Measurements from ENCODE around the gene VPS13A. TPM values are rescaled to one million over a fixed set of nuclear protein-coding genes. Genes with fewer than 3 reads are reported as not detected.

VPS13A gene
- total and polyA plus RNA-seq, 2 experiments from 2014 or later, result 13.2 to 65.6 TPM

GRCh38 chr9:77156646-77157371, 20.5 kb upstream of the VPS13A start:
- peaks cover 4% of the 10 kb centered on the region for H3K27me3 ChIP-seq
- H3K4me1 ChIP-seq (ENCODE audit: insufficient read depth), result no peaks in the 10 kb centered on the region
- no peaks in the 10 kb centered on the region for H4K20me1 ChIP-seq (ENCODE audit: insufficient read depth, poor library complexity, severe bottlenecking)
- no peak overlapping the region for H2AFZ ChIP-seq
- DNase-seq (ENCODE audit: low spot score), result no peak
- H3K36me3 ChIP-seq (replicated peaks; ENCODE audit: insufficient read depth, low read depth), result no peaks in the 10 kb centered on the region
- H3K9me2 ChIP-seq (replicated peaks; ENCODE audit: insufficient read depth), result no peaks in the 10 kb centered on the region
- TF ChIP-seq EZH2phosphoT487 (IDR thresholded peaks at IDR 0.05; ENCODE audit: low read depth, severe bottlenecking, unreplicated experiment), result no peak
- no peak for TF ChIP-seq EZH2 (IDR thresholded peaks at IDR 0.05; ENCODE audit: borderline replicate concordance)
- TF ChIP-seq CTCF (IDR thresholded peaks at IDR 0.05; ENCODE audit: poor library complexity), result no peak
- no peaks in the 10 kb centered on the region for H3K9me3 ChIP-seq (ENCODE audit: low read depth)
- H3K4me3 ChIP-seq, result no peak overlapping the region
- no peak overlapping the region for H3K27ac ChIP-seq
- H3K79me2 ChIP-seq, result no peaks in the 10 kb centered on the region
- WGBS (ENCODE audit: low lambda C conversion rate, missing lambda C conversion rate), result 66% methylated on average over 2 of the region's 2 CpGs
- H3K4me2 ChIP-seq, result no peak overlapping the region

- H3K4me2 ChIP-seq, result no peak overlapping the region
Observed at GRCh38 chr9:77158772-77159513, 18.4 kb upstream of the VPS13A start.

GRCh38 chr9:77161191-77161590, 16.1 kb upstream of the VPS13A start:
- H3K4me3 ChIP-seq, result no peak overlapping the region
- H3K4me1 ChIP-seq (ENCODE audit: insufficient read depth), result no peaks in the 10 kb centered on the region
- no peak overlapping the region for H3K4me2 ChIP-seq
- no peak for TF ChIP-seq EZH2 (IDR thresholded peaks at IDR 0.05; ENCODE audit: borderline replicate concordance)
- no peak for TF ChIP-seq CTCF (IDR thresholded peaks at IDR 0.05; ENCODE audit: poor library complexity)
- no peak for TF ChIP-seq EZH2phosphoT487 (IDR thresholded peaks at IDR 0.05; ENCODE audit: low read depth, severe bottlenecking, unreplicated experiment)
- 79% methylated on average over 3 of the region's 3 CpGs for WGBS (ENCODE audit: low lambda C conversion rate, missing lambda C conversion rate)
- H3K36me3 ChIP-seq (replicated peaks; ENCODE audit: insufficient read depth, low read depth), result no peaks in the 10 kb centered on the region
- no peaks in the 10 kb centered on the region for H3K79me2 ChIP-seq
- no peak overlapping the region for H3K27ac ChIP-seq
- no peak overlapping the region for H2AFZ ChIP-seq
- H3K9me3 ChIP-seq (ENCODE audit: low read depth), result no peaks in the 10 kb centered on the region
- no peaks in the 10 kb centered on the region for H3K9me2 ChIP-seq (replicated peaks; ENCODE audit: insufficient read depth)
- no peaks in the 10 kb centered on the region for H3K27me3 ChIP-seq
- no peak for DNase-seq (ENCODE audit: low spot score)
- H4K20me1 ChIP-seq (ENCODE audit: insufficient read depth, poor library complexity, severe bottlenecking), result no peaks in the 10 kb centered on the region

More at GRCh38 chr9:77158772-77159513, 18.4 kb upstream of the VPS13A start:
- TF ChIP-seq EZH2phosphoT487 (IDR thresholded peaks at IDR 0.05; ENCODE audit: low read depth, severe bottlenecking, unreplicated experiment) (no peak), CTCF (IDR thresholded peaks at IDR 0.05; ENCODE audit: poor library complexity) (no peak), EZH2 (IDR thresholded peaks at IDR 0.05; ENCODE audit: borderline replicate concordance) (no peak)
- Histone ChIP-seq H3K36me3 (replicated peaks; ENCODE audit: insufficient read depth, low read depth) (no peaks in the 10 kb centered on the region), H3K4me3 (no peak overlapping the region), H3K27ac (no peak overlapping the region), H3K79me2 (no peaks in the 10 kb centered on the region), H3K4me1 (ENCODE audit: insufficient read depth) (no peaks in the 10 kb centered on the region), H4K20me1 (ENCODE audit: insufficient read depth, poor library complexity, severe bottlenecking) (no peaks in the 10 kb centered on the region), H3K27me3 (no peaks in the 10 kb centered on the region), H3K9me3 (ENCODE audit: low read depth) (no peaks in the 10 kb centered on the region), H2AFZ (no peak overlapping the region), H3K9me2 (replicated peaks; ENCODE audit: insufficient read depth) (no peaks in the 10 kb centered on the region)
- WGBS (ENCODE audit: low lambda C conversion rate, missing lambda C conversion rate), result 91% methylated on average over 6 of the region's 6 CpGs
- no peak for DNase-seq (ENCODE audit: low spot score)
